Renal pelvis (tissue), 4 donors: ENCODE data around the gene ZBTB21. TPM values are rescaled to one million over a fixed set of nuclear protein-coding genes. Genes with fewer than 3 reads are reported as not detected.
"Not testable (repeated sequence)": the region's sequence is repeated elsewhere in the genome, so short reads cannot be mapped to it uniquely, and the experiment has no call there.

ENCODE experiments used
- DNase-seq: peaks from one replicate; pipeline ENCODE4 v3.0.0-alpha.2; 2013
- polyA plus RNA-seq, 3 donors: library from polyadenylated mRNA; unstranded; fragments of 120-200 nt; gene quantifications; one replicate each; pipeline ENCODE4 v1.2.1, GENCODE V29; 2013; ENCODE audit not compliant: insufficient read length in 3 of 3

ZBTB21 gene
- polyA plus RNA-seq, 3 donors: 8.8 to 11.0 (median 10.5) TPM

GRCh38 chr21:41971891-41972290 is 38.3 kb downstream of the ZBTB21 start:
- DNase-seq: no peak

GRCh38 chr21:41970751-41971653 is 39.2 kb downstream of the ZBTB21 start:
- DNase-seq: no peak

- no peak for DNase-seq
These were observed 40.1 kb downstream of the ZBTB21 start for GRCh38 chr21:41970106-41970391.

GRCh38 chr21:41967708-41968107 is 42.5 kb downstream of the ZBTB21 start:
- no peak for DNase-seq

- DNase-seq: no peak
These were observed 43.1 kb downstream of the ZBTB21 start for GRCh38 chr21:41966872-41967621.

- DNase-seq: no peak
These were observed 43.9 kb downstream of the ZBTB21 start for GRCh38 chr21:41966041-41966833.

- no peak for DNase-seq
These were observed 44.6 kb downstream of the ZBTB21 start for GRCh38 chr21:41965461-41966013.

GRCh38 chr21:41965045-41965444 is 45.1 kb downstream of the ZBTB21 start:
- no peak for DNase-seq

- no peak for DNase-seq
These were observed 46.0 kb downstream of the ZBTB21 start for GRCh38 chr21:41964171-41964570.

GRCh38 chr21:41962425-41962966 is 47.7 kb downstream of the ZBTB21 start:
- no peak for DNase-seq

GRCh38 chr21:41961753-41962152 is 48.4 kb downstream of the ZBTB21 start:
- DNase-seq: no peak

GRCh38 chr21:41961282-41961701 is 48.9 kb downstream of the ZBTB21 start:
- no peak for DNase-seq

- DNase-seq: no peak
These were observed 49.8 kb downstream of the ZBTB21 start for GRCh38 chr21:41960386-41960785.

- DNase-seq: not testable (repeated sequence)
These were observed 50.5 kb downstream of the ZBTB21 start for GRCh38 chr21:41959697-41960096.

GRCh38 chr21:41958886-41959563 is 51.1 kb downstream of the ZBTB21 start:
- DNase-seq: no peak

GRCh38 chr21:41957991-41958766 is 52.0 kb downstream of the ZBTB21 start:
- DNase-seq: peak; percentile 66

- no peak for DNase-seq
These were observed 53.0 kb downstream of the ZBTB21 start for GRCh38 chr21:41956926-41957729.

GRCh38 chr21:41955516-41955915 is 54.6 kb downstream of the ZBTB21 start:
- no peak for DNase-seq
